ENCODE results near the gene ZNF609.
A peak's percentile ranks its signal among the peaks of the same experiment; 100 is the strongest.

The ZNF609 gene

GRCh38 chr15:64691896-64692565 is 231.7 kb downstream of the ZNF609 start:
- DNase-seq (ENCODE audit: low spot score): no peak

GRCh38 chr15:64693134-64693533 is 232.8 kb downstream of the ZNF609 start:
- DNase-seq (ENCODE audit: low spot score): no peak

- DNase-seq (ENCODE audit: low spot score): no peak
Measured at GRCh38 chr15:64694816-64695215, 234.4 kb downstream of the ZNF609 start.

- peak; percentile 13 for DNase-seq (ENCODE audit: low spot score)
Measured at GRCh38 chr15:64695561-64695992, 235.2 kb downstream of the ZNF609 start.

- DNase-seq (ENCODE audit: low spot score): no peak
Measured at GRCh38 chr15:64696481-64696880, 236.1 kb downstream of the ZNF609 start.

- no peak for DNase-seq (ENCODE audit: low spot score)
Measured at GRCh38 chr15:64697911-64698369, 237.6 kb downstream of the ZNF609 start.

- no peak for DNase-seq (ENCODE audit: low spot score)
Measured at GRCh38 chr15:64698823-64699222, 238.4 kb downstream of the ZNF609 start.

GRCh38 chr15:64699751-64700388 is 239.5 kb downstream of the ZNF609 start:
- DNase-seq (ENCODE audit: low spot score): no peak

GRCh38 chr15:64701051-64701450 is 240.7 kb downstream of the ZNF609 start:
- DNase-seq (ENCODE audit: low spot score): no peak

- DNase-seq (ENCODE audit: low spot score): no peak
Measured at GRCh38 chr15:64701482-64702184, 241.3 kb downstream of the ZNF609 start.

GRCh38 chr15:64702816-64703631 is 242.6 kb downstream of the ZNF609 start:
- DNase-seq (ENCODE audit: low spot score): peak; percentile 90

- DNase-seq (ENCODE audit: low spot score): no peak
Measured at GRCh38 chr15:64703632-64703959, 243.2 kb downstream of the ZNF609 start.

GRCh38 chr15:64705006-64705405 is 244.6 kb downstream of the ZNF609 start:
- DNase-seq (ENCODE audit: low spot score): no peak

GRCh38 chr15:64706011-64706911 is 245.9 kb downstream of the ZNF609 start:
- no peak for DNase-seq (ENCODE audit: low spot score)

- no peak for DNase-seq (ENCODE audit: low spot score)
Measured at GRCh38 chr15:64710676-64711428, 250.5 kb downstream of the ZNF609 start.

- no peak for DNase-seq (ENCODE audit: low spot score)
Measured at GRCh38 chr15:64712353-64712752, 252.0 kb downstream of the ZNF609 start.

- no peak for DNase-seq (ENCODE audit: low spot score)
Measured at GRCh38 chr15:64713592-64713991, 253.2 kb downstream of the ZNF609 start.

- no peak for DNase-seq (ENCODE audit: low spot score)
Measured at GRCh38 chr15:64716452-64716851, 256.1 kb downstream of the ZNF609 start.

GRCh38 chr15:64717130-64717529 is 256.8 kb downstream of the ZNF609 start:
- DNase-seq (ENCODE audit: low spot score): no peak

GRCh38 chr15:64717735-64718495 is 257.5 kb downstream of the ZNF609 start:
- DNase-seq (ENCODE audit: low spot score): no peak

Measured in hematopoietic multipotent progenitor cell treated with erythropoietin and hydrocortisone succinate and interleukin-3 and kit ligand, for 15 days (in vitro differentiated cells).